ENCODE measurements around the gene TBL1X.

Gene TBL1X

GRCh38 chrX:9501362-9501761 is 36.5 kb downstream of the TBL1X start:
- no peak overlapping the region for H3K27ac ChIP-seq
- no peak for TF ChIP-seq ZFX (IDR thresholded peaks at IDR 0.05)
- no peak for TF ChIP-seq CTCF (conservative IDR thresholded peaks at IDR 0.05)

GRCh38 chrX:9503261-9503660 is 38.4 kb downstream of the TBL1X start:
- TF ChIP-seq ZFX (IDR thresholded peaks at IDR 0.05) (no peak), CTCF (conservative IDR thresholded peaks at IDR 0.05) (no peak)
- H3K27ac ChIP-seq, result no peak overlapping the region

GRCh38 chrX:9510366-9510765 is 45.5 kb downstream of the TBL1X start:
- H3K27ac ChIP-seq, result no peak overlapping the region
- no peak for TF ChIP-seq ZFX (IDR thresholded peaks at IDR 0.05)

DNA sequence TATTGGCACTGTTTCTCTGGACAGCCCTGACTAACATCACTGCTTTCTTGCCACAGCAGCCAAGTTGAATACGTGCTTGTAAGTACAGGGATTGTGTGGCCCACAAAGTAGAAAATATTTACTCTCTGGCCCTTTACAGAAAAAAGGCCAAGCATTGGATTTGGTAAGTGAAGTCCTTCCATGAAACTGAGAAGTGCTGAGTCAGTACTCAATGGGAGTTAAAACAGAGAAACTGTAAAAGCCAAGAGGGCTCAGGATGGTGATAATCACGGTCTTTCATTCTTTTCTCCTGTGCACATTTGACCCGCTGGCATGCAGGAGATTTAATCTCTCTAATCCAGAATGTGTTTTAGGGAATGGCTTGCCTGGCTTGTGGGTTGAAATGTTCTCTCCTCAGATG is 46.1 kb downstream of the TBL1X start:
- no peak for TF ChIP-seq ZFX (IDR thresholded peaks at IDR 0.05)
- TF ChIP-seq CTCF (conservative IDR thresholded peaks at IDR 0.05), result no peak
- no peak overlapping the region for H3K27ac ChIP-seq

GRCh38 chrX:9515489-9515888 is 50.6 kb downstream of the TBL1X start:
- no peak for TF ChIP-seq ZFX (IDR thresholded peaks at IDR 0.05)
- TF ChIP-seq CTCF (conservative IDR thresholded peaks at IDR 0.05), result no peak
- H3K27ac ChIP-seq, result no peak overlapping the region

- TF ChIP-seq ZFX (IDR thresholded peaks at IDR 0.05), result no peak
- no peak overlapping the region for H3K27ac ChIP-seq
These were observed 51.2 kb downstream of the TBL1X start for GRCh38 chrX:9515973-9516538.

DNA sequence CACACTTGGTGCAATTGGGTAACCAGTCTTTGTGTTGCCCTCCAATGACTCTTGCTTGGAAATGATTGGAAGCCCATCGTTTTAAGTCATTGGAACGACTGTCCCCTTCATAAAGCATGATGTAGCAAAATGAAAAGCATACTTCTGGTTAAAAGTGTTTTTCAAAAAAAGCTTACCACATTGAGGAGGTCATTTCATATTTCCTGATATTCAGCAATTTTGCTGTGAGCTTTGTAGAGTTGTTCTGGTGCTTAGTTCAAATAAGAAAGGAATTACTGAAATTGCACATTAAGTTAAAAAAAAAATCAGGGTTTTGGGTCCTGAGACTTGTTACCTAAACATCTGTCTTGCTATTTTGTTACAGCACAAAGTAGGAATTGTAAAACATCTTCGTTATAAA is 51.8 kb downstream of the TBL1X start:
- no peak overlapping the region for H3K27ac ChIP-seq
- TF ChIP-seq ZFX (IDR thresholded peaks at IDR 0.05), result no peak
- no peak for TF ChIP-seq CTCF (conservative IDR thresholded peaks at IDR 0.05)

DNA sequence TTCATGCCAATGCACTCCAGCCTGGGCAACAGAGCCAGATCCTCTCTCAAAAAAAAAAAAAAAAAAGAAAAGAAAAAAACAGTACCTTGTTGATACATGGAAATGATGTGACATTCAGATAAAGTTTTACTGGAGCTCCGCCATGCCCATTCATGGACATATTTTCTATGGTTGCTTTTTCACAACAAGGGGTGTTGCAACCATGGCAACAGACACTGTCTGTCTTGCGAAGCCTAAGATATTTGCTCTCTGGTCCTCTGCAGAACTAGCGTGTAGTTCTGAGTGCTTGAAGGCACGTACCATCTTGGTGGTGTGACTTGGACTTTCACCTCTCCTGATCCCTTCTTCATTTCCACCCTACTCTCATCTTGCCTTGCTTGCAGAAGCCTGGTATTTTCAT is 53.2 kb downstream of the TBL1X start:
- H3K27ac ChIP-seq, result no peak overlapping the region
- no peak for TF ChIP-seq ZFX (IDR thresholded peaks at IDR 0.05)
- no peak for TF ChIP-seq CTCF (conservative IDR thresholded peaks at IDR 0.05)
